ELR (cell line): ENCODE results near the gene ARFGEF3.
"Not testable (repeated sequence)": the region's sequence is repeated elsewhere in the genome, so short reads cannot be mapped to it uniquely, and the experiment has no call there.

Source experiments
- DNase-seq: peaks from one replicate; pipeline ENCODE4 v3.0.0-alpha.2; 2015; ENCODE audit warnings: low read depth

ARFGEF3 gene, protein sequence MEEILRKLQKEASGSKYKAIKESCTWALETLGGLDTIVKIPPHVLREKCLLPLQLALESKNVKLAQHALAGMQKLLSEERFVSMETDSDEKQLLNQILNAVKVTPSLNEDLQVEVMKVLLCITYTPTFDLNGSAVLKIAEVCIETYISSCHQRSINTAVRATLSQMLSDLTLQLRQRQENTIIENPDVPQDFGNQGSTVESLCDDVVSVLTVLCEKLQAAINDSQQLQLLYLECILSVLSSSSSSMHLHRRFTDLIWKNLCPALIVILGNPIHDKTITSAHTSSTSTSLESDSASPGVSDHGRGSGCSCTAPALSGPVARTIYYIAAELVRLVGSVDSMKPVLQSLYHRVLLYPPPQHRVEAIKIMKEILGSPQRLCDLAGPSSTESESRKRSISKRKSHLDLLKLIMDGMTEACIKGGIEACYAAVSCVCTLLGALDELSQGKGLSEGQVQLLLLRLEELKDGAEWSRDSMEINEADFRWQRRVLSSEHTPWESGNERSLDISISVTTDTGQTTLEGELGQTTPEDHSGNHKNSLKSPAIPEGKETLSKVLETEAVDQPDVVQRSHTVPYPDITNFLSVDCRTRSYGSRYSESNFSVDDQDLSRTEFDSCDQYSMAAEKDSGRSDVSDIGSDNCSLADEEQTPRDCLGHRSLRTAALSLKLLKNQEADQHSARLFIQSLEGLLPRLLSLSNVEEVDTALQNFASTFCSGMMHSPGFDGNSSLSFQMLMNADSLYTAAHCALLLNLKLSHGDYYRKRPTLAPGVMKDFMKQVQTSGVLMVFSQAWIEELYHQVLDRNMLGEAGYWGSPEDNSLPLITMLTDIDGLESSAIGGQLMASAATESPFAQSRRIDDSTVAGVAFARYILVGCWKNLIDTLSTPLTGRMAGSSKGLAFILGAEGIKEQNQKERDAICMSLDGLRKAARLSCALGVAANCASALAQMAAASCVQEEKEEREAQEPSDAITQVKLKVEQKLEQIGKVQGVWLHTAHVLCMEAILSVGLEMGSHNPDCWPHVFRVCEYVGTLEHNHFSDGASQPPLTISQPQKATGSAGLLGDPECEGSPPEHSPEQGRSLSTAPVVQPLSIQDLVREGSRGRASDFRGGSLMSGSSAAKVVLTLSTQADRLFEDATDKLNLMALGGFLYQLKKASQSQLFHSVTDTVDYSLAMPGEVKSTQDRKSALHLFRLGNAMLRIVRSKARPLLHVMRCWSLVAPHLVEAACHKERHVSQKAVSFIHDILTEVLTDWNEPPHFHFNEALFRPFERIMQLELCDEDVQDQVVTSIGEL (N-terminal part only)

GRCh38 chr6:138161338-138162110, at the start of gene ARFGEF3:
Gene ARFGEF3, plus strand, starts transcription at chr6:138161939. Its CDS starts 148 bp downstream, at chr6:138162087.
- DNase-seq, result peak; percentile 69

DNA sequence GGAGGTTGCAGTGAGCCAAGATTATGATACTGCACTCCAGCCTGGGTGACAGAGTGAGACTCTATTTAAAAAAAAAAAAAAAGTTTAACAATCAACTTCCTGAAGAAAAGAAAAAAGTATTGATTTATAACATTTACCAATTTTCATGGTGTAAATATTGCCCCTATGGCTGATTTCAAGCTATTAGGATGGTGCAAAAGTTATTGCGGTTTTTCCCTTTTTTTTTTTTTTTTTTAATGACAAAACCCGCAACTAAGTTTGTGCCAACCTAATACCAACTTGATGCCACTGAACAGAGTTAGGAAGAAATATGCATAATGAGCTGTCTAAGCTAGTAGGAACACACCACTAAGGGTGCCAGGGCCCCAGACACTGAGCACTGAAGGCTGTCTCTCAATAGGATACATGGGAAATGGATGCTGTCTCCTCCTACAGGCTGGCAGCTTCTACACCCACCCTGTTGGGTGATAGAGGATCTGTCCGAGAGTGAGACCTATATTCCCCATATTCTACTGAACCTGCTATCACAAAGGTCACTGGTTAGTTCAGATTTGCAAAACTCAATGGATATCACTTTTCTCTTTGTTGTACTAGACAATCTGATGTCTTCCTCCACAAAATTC, 48.0 kb upstream of the ARFGEF3 start:
- peak; percentile 15 for DNase-seq

DNA sequence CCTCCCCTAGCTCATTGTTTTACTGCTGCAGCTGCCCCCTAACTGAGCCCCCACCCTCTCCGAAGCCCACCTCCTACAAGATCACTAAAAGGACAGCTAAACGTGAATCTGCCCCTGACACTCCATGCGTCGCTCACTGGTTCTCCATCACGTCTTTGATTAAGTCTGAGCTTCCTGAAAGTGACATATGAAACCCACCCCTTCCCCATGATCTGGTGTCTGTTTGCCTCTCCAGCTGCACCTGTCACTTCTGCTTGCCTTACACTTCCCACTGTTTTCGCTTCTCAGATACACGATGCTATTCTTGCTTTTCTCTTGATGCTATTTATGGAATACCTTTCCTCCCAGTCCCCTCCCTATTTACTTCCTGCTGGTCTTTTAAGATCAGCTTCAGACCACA, 46.5 kb upstream of the ARFGEF3 start:
- no peak for DNase-seq

DNA sequence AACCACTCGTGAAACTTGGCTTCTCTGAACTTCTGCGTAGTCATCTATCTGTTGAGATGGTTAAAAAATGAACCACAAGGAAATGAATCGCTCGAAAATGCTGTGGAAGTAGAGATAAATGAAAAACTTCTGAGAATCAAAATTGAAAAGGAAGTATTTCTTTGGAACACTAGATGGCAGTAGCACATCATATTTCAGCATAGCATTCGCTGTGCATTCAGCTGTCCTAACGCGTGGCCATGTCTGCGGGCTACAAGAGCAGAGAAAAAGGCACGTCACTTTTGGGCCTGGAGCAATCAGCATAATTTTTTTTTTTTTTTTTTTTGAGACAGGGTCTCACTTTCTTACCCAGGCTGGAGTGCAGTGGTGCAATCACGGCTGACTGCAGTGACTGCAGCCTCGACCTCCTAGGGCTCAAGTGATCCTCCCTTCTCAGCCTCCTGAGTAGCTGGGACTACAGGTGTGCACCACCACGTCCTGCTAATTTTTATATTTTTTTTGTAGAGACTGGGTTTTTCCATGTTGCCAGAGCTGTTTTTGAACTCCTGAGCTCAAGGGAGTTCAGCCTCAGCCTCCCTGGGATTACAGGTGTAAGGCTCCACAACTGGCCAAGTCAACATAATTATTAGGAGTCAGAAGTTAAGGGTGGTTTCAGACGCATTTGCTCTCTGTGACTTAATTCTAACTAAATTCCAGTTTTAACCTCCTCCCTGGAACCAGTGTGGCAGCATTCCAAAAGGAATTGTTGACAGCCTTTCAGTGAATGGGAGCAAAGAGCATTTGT, 45.7 kb upstream of the ARFGEF3 start:
- DNase-seq, result peak; percentile 76

GRCh38 chr6:138116661-138116999, 45.1 kb upstream of the ARFGEF3 start:
- no peak for DNase-seq

DNA sequence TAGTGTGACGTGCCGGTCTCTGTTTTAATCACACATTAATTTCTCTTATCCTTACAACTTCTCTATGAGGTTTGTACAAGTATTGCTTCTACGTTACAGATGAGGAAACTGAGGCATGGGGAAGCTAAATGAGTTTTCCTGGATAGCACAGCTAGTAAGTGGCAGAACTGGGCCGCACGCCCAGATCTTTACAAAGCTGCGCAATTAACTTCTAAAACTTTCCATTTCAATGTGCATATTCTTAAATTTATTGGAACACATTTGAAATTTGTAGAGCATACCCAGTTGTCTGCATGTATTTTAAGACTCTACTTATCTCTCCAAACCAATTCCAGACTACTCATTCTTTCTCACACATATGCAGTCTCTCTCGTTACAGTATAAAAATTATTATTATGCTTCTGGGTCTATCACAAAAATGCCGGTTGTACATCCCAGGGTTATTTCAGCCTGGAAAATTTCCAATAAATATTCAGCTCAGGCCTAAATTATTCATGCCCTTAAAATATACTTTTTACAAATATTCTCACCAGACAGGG, 44.3 kb upstream of the ARFGEF3 start:
- DNase-seq, result no peak

DNA sequence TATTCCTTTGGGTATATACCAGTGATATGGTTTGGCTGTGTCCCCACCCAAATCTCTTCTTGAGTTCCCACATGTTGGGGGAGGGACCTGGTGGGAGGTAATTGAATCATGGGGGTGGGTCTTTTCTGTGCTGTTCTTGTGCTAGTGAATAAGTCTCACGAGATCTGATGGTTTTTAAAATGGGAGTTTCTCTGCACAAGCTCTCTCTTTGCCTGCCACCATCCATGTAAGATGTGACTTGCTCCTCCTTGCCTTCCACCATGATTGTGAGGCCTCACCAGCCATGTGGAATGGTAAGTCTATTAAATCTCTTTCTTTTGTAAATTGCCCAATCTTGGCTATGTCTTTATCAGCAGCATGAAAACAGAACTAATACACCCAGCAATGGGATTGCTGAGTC, 42.5 kb upstream of the ARFGEF3 start:
- DNase-seq, result not testable (repeated sequence)

GRCh38 chr6:138119976-138120375, 41.8 kb upstream of the ARFGEF3 start:
- DNase-seq, result no peak

- no peak for DNase-seq
Observed at GRCh38 chr6:138124096-138124495, 37.6 kb upstream of the ARFGEF3 start.

- no peak for DNase-seq
Observed at GRCh38 chr6:138128096-138128495, 33.6 kb upstream of the ARFGEF3 start.

DNA sequence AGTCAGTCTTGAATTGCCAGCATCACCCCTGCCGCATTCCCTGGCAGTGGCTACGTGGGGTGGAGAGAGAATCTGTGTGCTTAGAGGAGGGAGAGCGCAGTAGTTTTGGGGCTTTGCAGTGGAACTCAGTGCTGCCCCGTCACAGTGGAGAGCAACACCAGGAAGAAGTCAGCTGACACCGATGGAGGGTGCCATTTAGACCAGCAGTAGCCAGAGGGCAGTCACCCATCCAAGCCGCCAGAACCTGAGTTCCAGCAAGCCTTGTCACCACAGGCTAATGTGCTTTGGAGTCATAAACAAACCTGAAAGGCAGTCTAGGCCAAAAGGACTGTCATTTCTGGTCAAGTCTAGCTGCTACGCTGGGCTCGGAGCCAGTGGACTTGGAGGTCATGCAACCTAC, 32.5 kb upstream of the ARFGEF3 start:
- no peak for DNase-seq

- no peak for DNase-seq
Observed at GRCh38 chr6:138142806-138143205, 18.9 kb upstream of the ARFGEF3 start.

GRCh38 chr6:138145402-138145801, 16.3 kb upstream of the ARFGEF3 start:
- DNase-seq, result no peak

- DNase-seq, result no peak
Observed at GRCh38 chr6:138146544-138146943, 15.2 kb upstream of the ARFGEF3 start.

DNA sequence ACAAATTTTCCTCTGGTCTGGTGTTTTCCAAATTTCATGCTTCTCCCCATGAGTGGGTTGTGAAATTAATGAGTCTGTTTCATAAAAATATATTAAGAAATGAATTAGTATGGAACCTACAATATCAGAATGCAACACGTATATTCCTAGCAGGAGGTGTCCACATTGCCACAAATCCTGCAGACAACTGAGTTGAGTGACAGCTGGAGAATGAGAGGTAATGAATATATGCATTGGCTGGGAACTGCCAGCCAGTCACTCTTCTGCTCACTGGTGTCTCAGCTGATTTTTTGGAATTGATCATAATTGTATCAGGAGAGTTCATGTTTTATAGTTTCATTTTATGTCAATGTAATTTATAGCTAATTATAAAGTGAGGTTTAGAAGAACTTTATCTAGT, 6.3 kb upstream of the ARFGEF3 start:
- DNase-seq, result no peak

- DNase-seq, result no peak
Observed at GRCh38 chr6:138157986-138158638, 3.6 kb upstream of the ARFGEF3 start.

DNA sequence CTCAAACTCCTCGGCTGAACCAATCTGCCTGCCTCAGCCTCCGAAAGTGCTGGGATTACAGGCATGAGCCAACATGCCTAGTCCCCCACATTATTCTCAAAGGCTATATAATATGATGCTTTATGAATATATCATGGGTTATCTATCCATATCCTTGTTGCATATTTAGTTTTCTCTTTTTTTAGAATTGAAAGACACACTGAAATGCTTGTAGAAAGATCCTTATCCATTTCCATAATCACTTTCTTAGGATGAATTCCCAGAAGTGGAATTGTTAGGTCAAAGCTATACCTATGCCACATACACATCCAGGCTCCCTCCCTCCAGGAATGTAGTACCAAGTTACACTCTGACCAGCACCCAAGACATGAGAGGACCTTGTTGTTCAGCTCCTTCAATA, 2.5 kb upstream of the ARFGEF3 start:
- no peak for DNase-seq

DNA sequence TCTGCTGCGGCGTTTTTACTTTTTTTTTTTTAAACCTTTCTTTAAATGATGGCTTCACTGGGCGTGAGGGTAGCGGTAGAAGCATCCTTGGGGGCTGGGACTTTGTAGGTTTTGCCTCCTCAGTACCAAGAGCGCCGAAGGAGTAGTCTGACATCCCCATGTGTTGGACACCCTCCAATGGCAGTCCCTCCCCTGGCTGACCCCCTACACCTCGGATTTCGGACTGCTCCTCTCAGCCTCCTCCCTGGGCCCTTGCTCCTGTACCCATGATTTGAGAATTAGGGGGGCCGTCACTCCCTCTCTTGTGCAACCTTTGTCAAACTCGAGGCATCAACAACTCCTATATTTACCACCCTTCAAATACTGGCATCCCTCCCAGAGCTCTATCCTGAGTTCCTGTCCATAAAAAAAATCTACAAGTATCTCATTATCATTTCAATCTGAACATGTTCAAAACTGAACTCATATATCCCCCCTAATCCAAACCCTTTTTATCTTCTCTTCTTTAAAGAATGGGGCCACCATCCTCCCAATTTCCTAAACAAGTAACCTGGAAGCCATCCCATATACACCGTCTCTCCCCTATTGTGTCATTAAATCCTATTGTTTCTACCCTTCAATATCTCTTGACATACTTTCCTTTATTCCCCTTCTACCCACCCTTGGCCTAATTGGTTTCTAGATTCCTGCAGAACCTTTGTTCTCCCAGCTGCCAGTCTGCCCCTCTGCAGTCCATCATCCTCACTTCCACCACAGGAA, 1.2 kb upstream of the ARFGEF3 start:
- no peak for DNase-seq

GRCh38 chr6:138161088-138161337, 726 bp upstream of the ARFGEF3 start:
- no peak for DNase-seq
